Panc1 (cell line): Measurements from ENCODE around the gene ZNF844. TPM values are rescaled to one million over a fixed set of nuclear protein-coding genes. Genes with fewer than 3 reads are reported as not detected.

Source experiments
- ATAC-seq: fragments of 200-7000 bp; cut with Tn5 transposase; 2 replicates; pipeline ENCODE4 v1.9.1; 2020; ENCODE audit warnings: mild to moderate bottlenecking, moderate library complexity
- Bru-seq: library from RNA; stranded (reverse); fragments of 400-500 nt; gene quantifications from one replicate; lab custom pipeline; 2021; lab: Mats Ljungman, UMichigan
- BruChase-seq, 2 experiments: library from RNA; stranded (reverse); fragments of 400-500 nt; gene quantifications; one replicate each; lab custom pipeline; 2021; lab: Mats Ljungman, UMichigan
- BruUV-seq: library from RNA; stranded (reverse); fragments of 400-500 nt; replicated peaks from 2 replicates; lab custom pipeline; 2021; lab: Mats Ljungman, UMichigan
- CTCF ChIA-PET: fragments of 300-600 bp; sonication (Branson Sonifier 250); formaldehyde crosslinking; loops from one replicate; lab custom pipeline; 2022; ENCODE audit warnings: antibody characterized with exemption; lab: Charles Lee
- POLR2A ChIA-PET: fragments of 300-600 bp; sonication (Branson Sonifier 250); formaldehyde crosslinking; loops from one replicate; lab custom pipeline; 2022; ENCODE audit warnings: antibody characterized with exemption; lab: Charles Lee
- DNase-seq: peaks from one replicate; pipeline ENCODE4 v3.0.0-alpha.2; 2010; ENCODE audit warnings: low read depth, low spot score
- H3K27ac ChIP-seq: 2 replicates; pipeline ENCODE4 v1.5.1; 2011; ENCODE audit warnings: mild to moderate bottlenecking, low read length, inconsistent platforms
- H3K27me3 ChIP-seq: fragments of 200-500 bp; sonication (Bioruptor generic); 2 replicates; pipeline ENCODE4 v1.6.0; 2014; ENCODE audit warnings: low read length, inconsistent platforms; ENCODE audit not compliant: control insufficient read depth, insufficient read depth
- H3K36me3 ChIP-seq: fragments of 200-500 bp; sonication (Bioruptor generic); 2 replicates; pipeline ENCODE4 v1.5.1; 2014; ENCODE audit warnings: inconsistent platforms, mild to moderate bottlenecking, low read length, moderate library complexity; ENCODE audit not compliant: control insufficient read depth, insufficient read depth
- H3K4me1 ChIP-seq: 2 replicates; pipeline ENCODE4 v1.5.1; 2011; ENCODE audit warnings: inconsistent platforms, mild to moderate bottlenecking, low read length, moderate library complexity; ENCODE audit not compliant: control insufficient read depth, insufficient read depth
- H3K4me3 ChIP-seq, 2 experiments: 2 replicates each; pipeline ENCODE4 v1.5.1; 2011 to 2012; ENCODE audit warnings: low read depth in 2 of 2, low read length in 2 of 2, mild to moderate bottlenecking in 2 of 2, inconsistent platforms in 1 of 2, moderate library complexity in 1 of 2
- H3K9me3 ChIP-seq: fragments of 200-500 bp; sonication (Bioruptor generic); 2 replicates; pipeline ENCODE4 v1.5.1; 2014; ENCODE audit warnings: low read depth, mild to moderate bottlenecking, inconsistent platforms, low read length, moderate library complexity; ENCODE audit not compliant: control insufficient read depth, insufficient read depth
- CTCF ChIP-seq: fragments of 450-650 bp; IDR thresholded peaks from 2 replicates; pipeline ENCODE4 v1.5.1; 2017; ENCODE audit warnings: mild to moderate bottlenecking
- POLR2AphosphoS5 ChIP-seq: IDR thresholded peaks from 2 replicates; pipeline ENCODE4 v1.6.1; 2012; ENCODE audit warnings: mild to moderate bottlenecking, low read depth, low read length, moderate library complexity
- REST ChIP-seq, 2 experiments: IDR thresholded peaks; 2 replicates each; pipeline ENCODE4 v1.6.1; 2011 to 2012; ENCODE audit warnings: low read depth in 2 of 2, control low read depth in 1 of 2, low read length in 1 of 2, mild to moderate bottlenecking in 1 of 2, moderate library complexity in 1 of 2; ENCODE audit not compliant: insufficient read depth in 1 of 2
- SIN3A ChIP-seq: IDR thresholded peaks from 2 replicates; pipeline ENCODE4 v1.6.1; 2012; ENCODE audit warnings: low read depth, mild to moderate bottlenecking, low read length, moderate library complexity, borderline replicate concordance; ENCODE audit not compliant: insufficient read depth
- TCF7L2 ChIP-seq: IDR thresholded peaks from 2 replicates; pipeline ENCODE4 v1.6.1; 2011; ENCODE audit warnings: mild to moderate bottlenecking, low read depth, low read length, inconsistent platforms
- in situ Hi-C: cut with HindIII; loops from 2 replicates; pipeline ENCODE4 v1.10.0; 2016; ENCODE audit warnings: low sequenced_read_pairs, low pct_unique_long_range_greater_than_20kb
- intact Hi-C: fragments of 100-400 bp; cut with micrococcal nuclease; formaldehyde crosslinking; loops from one replicate; pipeline ENCODE4 v1.10.0; 2022; ENCODE audit not compliant: unreplicated experiment
- long read RNA-seq: library from polyadenylated mRNA; unstranded; transcript quantifications from one replicate; pipeline ENCODE4 v2.0.0, GENCODE V29; 2021; ENCODE audit not compliant: unreplicated experiment
- polyA plus RNA-seq: library from polyadenylated mRNA; unstranded; fragments of >200 nt; gene quantifications from one replicate; pipeline ENCODE4 v1.2.1, GENCODE V29; 2012; ENCODE audit warnings: missing spikeins; ENCODE audit not compliant: insufficient read length
- total RNA-seq: library from RNA; stranded (reverse); gene quantifications from one replicate; pipeline ENCODE4 v1.2.1, GENCODE V29; 2021; ENCODE audit not compliant: unreplicated experiment

ZNF844 gene
- 8.6 TPM for total RNA-seq
- polyA plus RNA-seq: 2.2 TPM
- Bru-seq, nascent RNA: percentile 69 among the genes with signal in this experiment
- BruChase-seq, experiment 1, labeled RNA remaining after a 2-hour chase: percentile 76 among the genes with signal in this experiment
- BruChase-seq, experiment 2, labeled RNA remaining after a 6-hour chase: percentile 63 among the genes with signal in this experiment
- long read RNA-seq, full-length matches to known transcripts: 5 of 6 reads
- long read RNA-seq, partial matches to known transcripts: 0 of 6 reads
- long read RNA-seq, other reads (novel, unspliced or antisense): 1 of 6 reads

- DNase-seq: peak; percentile 27
- POLR2A ChIA-PET: no interaction called here
These were observed at the start of gene ZNF844 for GRCh38 chr19:12064590-12065538. Gene ZNF844 (plus strand): TSS chr19:12064731. CDS start chr19:12064874, 143 bp downstream.

More at GRCh38 chr19:12064590-12065538, at the start of gene ZNF844:
- H3K4me1 ChIP-seq: no peaks in the 10 kb centered on the region
- H3K4me3 ChIP-seq: peak within 1 kb of the TSS; percentile 68 to 82
- TSS peak; percentile 95 for BruUV-seq
- ATAC-seq: peak; percentile 97
- H3K27ac ChIP-seq: peak within 1 kb of the TSS; percentile 77
- H3K9me3 ChIP-seq: peaks cover 4% of the 10 kb centered on the region; the same call in 1 of the 2 replicates
- TF ChIP-seq REST (IDR thresholded peaks at IDR 0.05; ENCODE audit: insufficient read depth in 1 of 2, low read depth in 2 of 2, low read length in 1 of 2) (no peak), SIN3A (no peak), CTCF (no peak), POLR2AphosphoS5 (peak; percentile 91), TCF7L2 (no peak; the same call in 1 of the 2 replicates)
- no peaks in the 10 kb centered on the region for H3K27me3 ChIP-seq
- CTCF ChIA-PET: interaction anchor here (0.7 kb wide), 1 partner anchor 13 kb away, joined by 12 read pairs; no protein-coding TSS in a partner anchor
- in situ Hi-C loops: no loop called here
- no peaks in the 10 kb centered on the region for H3K36me3 ChIP-seq
- intact Hi-C loops: loop anchor here (2.0 kb wide), 1 partner anchor 76 kb away; the partner anchor contains the start of gene ZNF20
